ENCODE measurements around the gene ZMYND12. TPM values are rescaled to one million over a fixed set of nuclear protein-coding genes. Genes with fewer than 3 reads are reported as not detected.
"Not testable (repeated sequence)": the region's sequence is repeated elsewhere in the genome, so short reads cannot be mapped to it uniquely, and the experiment has no call there.

The ZMYND12 gene
- total RNA-seq: 1 to 10 TPM in 1 of 2 experiments, under 1 TPM in 1; 0.59 to 1.4 TPM

GRCh38 chr1:42456010-42456753, at the start of gene ZMYND12, which contains the start of gene PPCS:
ZMYND12 (minus strand) TSS chr1:42456022; CDS start chr1:42455997, 25 bp downstream.
PPCS (plus strand) TSS chr1:42456543; CDS start chr1:42456566, 23 bp downstream.
- intact Hi-C loops (cut with micrococcal nuclease): no loop called here
- H3K4me1 Mint-ChIP-seq (ENCODE audit: low read depth): peaks cover 30% of the 10 kb centered on the region
- peak within 1 kb of the TSS; percentile 86 for H3K4me3 Mint-ChIP-seq
- peak within 1 kb of the TSS; percentile 99 for H3K27ac Mint-ChIP-seq
- H3K36me3 Mint-ChIP-seq (ENCODE audit: low read depth): peaks cover 35% of the 10 kb centered on the region
- TF ChIP-seq CTCF (IDR thresholded peaks at IDR 0.05): peak; percentile 30
- H3K9me3 Mint-ChIP-seq: no peaks in the 10 kb centered on the region
- ChIA-PET POLR2A (interaction anchor here (1.2 kb wide), 2 partner anchors 14 to 226 kb away, joined by 4 to 5 read pairs; partner anchors contain the start of gene YBX1), CTCF (interaction anchor here (1.0 to 1.6 kb wide), 3 partner anchors 11 to 390 kb away, joined by 3 to 4 read pairs (median 3); partner anchors contain the start of gene ZNF691)
- H3K27me3 Mint-ChIP-seq: no peaks in the 10 kb centered on the region
- DNase-seq (peak; percentile 99), ATAC-seq (peak; percentile 92)

- CTCF ChIA-PET: no interaction called here
These were observed 48.8 kb upstream of the ZMYND12 start for GRCh38 chr1:42504535-42505128.

GRCh38 chr1:42502031-42502430, 46.2 kb upstream of the ZMYND12 start:
- POLR2A ChIA-PET; CTCF ChIA-PET; intact Hi-C loops (cut with micrococcal nuclease): not testable (repeated sequence)

More at GRCh38 chr1:42504535-42505128, 48.8 kb upstream of the ZMYND12 start:
- Mint-ChIP-seq H3K4me3 (no peak overlapping the region), H3K27ac (no peak overlapping the region), H3K9me3 (peaks cover 14% of the 10 kb centered on the region), H3K27me3 (no peaks in the 10 kb centered on the region), H3K4me1 (ENCODE audit: low read depth) (no peaks in the 10 kb centered on the region), H3K36me3 (ENCODE audit: low read depth) (peaks cover 33% of the 10 kb centered on the region)
- intact Hi-C loops (cut with micrococcal nuclease): no loop called here
- POLR2A ChIA-PET: no interaction called here
- no peak for DNase-seq
- TF ChIP-seq CTCF (IDR thresholded peaks at IDR 0.05): no peak
- no peak for ATAC-seq

GRCh38 chr1:42490237-42490636, 34.4 kb upstream of the ZMYND12 start:
- Mint-ChIP-seq H3K27me3 (no peaks in the 10 kb centered on the region), H3K9me3 (no peaks in the 10 kb centered on the region), H3K4me1 (ENCODE audit: low read depth) (no peaks in the 10 kb centered on the region), H3K27ac (no peak overlapping the region), H3K36me3 (ENCODE audit: low read depth) (peaks cover 4% of the 10 kb centered on the region), H3K4me3 (no peak overlapping the region)
- no peak for DNase-seq
- TF ChIP-seq CTCF (IDR thresholded peaks at IDR 0.05): no peak
- ChIA-PET CTCF (no interaction called here), POLR2A (no interaction called here)
- intact Hi-C loops (cut with micrococcal nuclease): no loop called here
- no peak for ATAC-seq

More at GRCh38 chr1:42502031-42502430, 46.2 kb upstream of the ZMYND12 start:
- not testable (repeated sequence) for H3K27me3 Mint-ChIP-seq; H3K27ac Mint-ChIP-seq; DNase-seq; ATAC-seq; H3K4me3 Mint-ChIP-seq; H3K4me1 Mint-ChIP-seq (ENCODE audit: low read depth)
- Mint-ChIP-seq H3K9me3 (peaks cover 11% of the 10 kb centered on the region), H3K36me3 (ENCODE audit: low read depth) (peaks cover 23% of the 10 kb centered on the region)

- no peak for TF ChIP-seq CTCF (IDR thresholded peaks at IDR 0.05)
- POLR2A ChIA-PET: no interaction called here
- H3K4me1 Mint-ChIP-seq (ENCODE audit: low read depth): no peaks in the 10 kb centered on the region
- no peak for DNase-seq
- H3K4me3 Mint-ChIP-seq: no peak overlapping the region
- H3K27ac Mint-ChIP-seq: no peak overlapping the region
- no peak for ATAC-seq
- intact Hi-C loops (cut with micrococcal nuclease): no loop called here
- CTCF ChIA-PET: no interaction called here
- H3K36me3 Mint-ChIP-seq (ENCODE audit: low read depth): peaks cover 2% of the 10 kb centered on the region
- no peaks in the 10 kb centered on the region for H3K9me3 Mint-ChIP-seq
- no peaks in the 10 kb centered on the region for H3K27me3 Mint-ChIP-seq
These were observed 28.6 kb upstream of the ZMYND12 start for GRCh38 chr1:42484382-42484781.
